ENCODE data around the gene ABCC8. TPM values are rescaled to one million over a fixed set of nuclear protein-coding genes. Genes with fewer than 3 reads are reported as not detected.

ABCC8 gene
- total and polyA plus RNA-seq, 2 of the 8 experiments (the other 6 are each of a cell fraction or from before 2014, with no cell fraction given): 3.7 to 4.9 TPM

GRCh38 chr11:17375547-17375946 is 101.1 kb downstream of the ABCC8 start (continued):
- TF ChIP-seq ASH2L (IDR thresholded peaks at IDR 0.05; ENCODE audit: low read length) (no peak), SIX5 (IDR thresholded peaks at IDR 0.05; ENCODE audit: low read depth, low read length) (no peak), MAX (IDR thresholded peaks at IDR 0.05) (no peak), RXRA (IDR thresholded peaks at IDR 0.05; ENCODE audit: insufficient read depth, low read depth, low read length) (no peak)
